ENCODE results near the gene MDGA2.

MDGA2 gene

DNA sequence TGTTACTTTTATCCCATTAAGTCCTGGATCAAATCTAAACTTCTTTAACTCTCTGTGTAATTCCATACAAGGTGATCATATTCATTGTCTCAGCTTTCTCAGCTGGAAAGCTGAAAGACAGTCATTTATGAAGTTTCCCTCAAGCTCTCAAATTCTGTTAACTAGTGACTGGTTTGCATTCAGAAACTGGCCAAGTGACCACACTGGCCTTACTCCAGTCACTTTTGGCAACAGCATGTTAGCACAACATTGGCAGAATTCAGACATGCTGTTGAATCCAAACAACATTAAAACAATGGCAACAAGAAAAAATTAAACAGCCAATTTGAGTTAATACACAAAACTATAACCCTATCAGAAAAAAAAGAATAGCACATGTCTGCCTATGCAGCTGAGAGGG lies 343.3 kb downstream of the MDGA2 start:
- no peak overlapping the region for H2BK15ac ChIP-seq (ENCODE audit: low read depth, poor library complexity, severe bottlenecking)

DNA sequence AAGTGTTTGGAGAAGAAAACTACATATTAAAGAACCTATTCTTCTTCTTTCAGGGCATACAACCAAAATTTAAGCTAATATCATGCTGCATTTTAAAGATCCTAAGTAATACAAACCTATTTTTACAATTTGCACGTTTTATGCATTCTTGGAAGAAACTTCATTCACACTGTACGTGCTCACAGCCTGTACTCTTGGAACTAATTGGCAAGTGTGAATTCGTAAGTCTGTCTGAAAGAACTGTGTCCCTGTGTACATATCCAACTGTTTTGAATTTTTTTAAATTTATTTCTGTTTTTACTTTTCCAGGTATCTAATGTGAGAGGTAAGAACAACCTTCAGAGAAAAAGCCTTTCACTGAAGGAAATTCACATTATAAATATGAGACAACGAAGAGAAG lies 347.0 kb downstream of the MDGA2 start:
- no peak overlapping the region for H3K23ac ChIP-seq (ENCODE audit: low read length in 2 of 2)
- no peaks in the 10 kb centered on the region for H3K27me3 ChIP-seq (ENCODE audit: control insufficient read depth in 1 of 2, insufficient read depth in 1 of 2, low read length in 2 of 2)
- no peak overlapping the region for H3K18ac ChIP-seq (ENCODE audit: low read depth in 1 of 2, low read length in 2 of 2)
- no peak overlapping the region for H2BK15ac ChIP-seq (ENCODE audit: low read depth, poor library complexity, severe bottlenecking)
- no peak overlapping the region for H2BK5ac ChIP-seq (ENCODE audit: low read depth, low read length, poor library complexity, severe bottlenecking)
- H2AFZ ChIP-seq (ENCODE audit: low read depth, low read length), result no peak overlapping the region
- 86% methylated on average over 4 of the region's 4 CpGs for WGBS
- no peak overlapping the region for H3K27ac ChIP-seq (ENCODE audit: low read length, poor library complexity, severe bottlenecking)
- H3K79me1 ChIP-seq (replicated peaks; ENCODE audit: low read length, poor library complexity, severe bottlenecking), result no peaks in the 10 kb centered on the region
- H3K4me2 ChIP-seq (ENCODE audit: low read length, poor library complexity, severe bottlenecking), result no peak overlapping the region
- DNase-seq, result no peak
- no peak overlapping the region for H2BK120ac ChIP-seq (ENCODE audit: low read depth, low read length)
- H3K9ac ChIP-seq (ENCODE audit: low read length), result no peak overlapping the region
- H3K14ac ChIP-seq (ENCODE audit: low read length in 2 of 2), result no peak overlapping the region
- no peaks in the 10 kb centered on the region for H3K36me3 ChIP-seq (ENCODE audit: control insufficient read depth in 1 of 2, insufficient read depth in 2 of 2, low read depth in 1 of 2, low read length in 2 of 2)
- no peak overlapping the region for H4K8ac ChIP-seq (ENCODE audit: low read length)
- H4K91ac ChIP-seq (ENCODE audit: low read length), result no peak overlapping the region
- H2BK12ac ChIP-seq (ENCODE audit: low read length in 2 of 2), result no peak overlapping the region
- no peak overlapping the region for H2AK5ac ChIP-seq (ENCODE audit: low read length, severe bottlenecking)
- no peaks in the 10 kb centered on the region for H3K9me3 ChIP-seq (ENCODE audit: control insufficient read depth, low read length)
- H3K4me1 ChIP-seq (ENCODE audit: control insufficient read depth, insufficient read depth, low read depth, low read length), result no peaks in the 10 kb centered on the region
- H3K4me3 ChIP-seq (ENCODE audit: insufficient read depth in 1 of 2, low read depth in 1 of 2, low read length in 2 of 2), result no peak overlapping the region
- no peak overlapping the region for H3K4ac ChIP-seq (ENCODE audit: low read depth in 1 of 2, low read length in 2 of 2)

More for the DNA sequence above, 343.3 kb downstream of the MDGA2 start:
- Histone ChIP-seq H3K27me3 (ENCODE audit: control insufficient read depth in 1 of 2, insufficient read depth in 1 of 2, low read length in 2 of 2) (no peaks in the 10 kb centered on the region), H3K23ac (ENCODE audit: low read length in 2 of 2) (no peak overlapping the region), H3K27ac (ENCODE audit: low read length, poor library complexity, severe bottlenecking) (no peak overlapping the region), H3K14ac (ENCODE audit: low read length in 2 of 2) (no peak overlapping the region), H3K79me1 (replicated peaks; ENCODE audit: low read length, poor library complexity, severe bottlenecking) (no peaks in the 10 kb centered on the region), H3K9me3 (ENCODE audit: control insufficient read depth, low read length) (no peaks in the 10 kb centered on the region), H4K91ac (ENCODE audit: low read length) (no peak overlapping the region), H3K4me1 (ENCODE audit: control insufficient read depth, insufficient read depth, low read depth, low read length) (no peaks in the 10 kb centered on the region), H3K4me3 (ENCODE audit: insufficient read depth in 1 of 2, low read depth in 1 of 2, low read length in 2 of 2) (no peak overlapping the region), H3K4me2 (ENCODE audit: low read length, poor library complexity, severe bottlenecking) (no peak overlapping the region), H4K8ac (ENCODE audit: low read length) (no peak overlapping the region), H3K36me3 (ENCODE audit: control insufficient read depth in 1 of 2, insufficient read depth in 2 of 2, low read depth in 1 of 2, low read length in 2 of 2) (no peaks in the 10 kb centered on the region), H2BK12ac (ENCODE audit: low read length in 2 of 2) (no peak overlapping the region), H2AFZ (ENCODE audit: low read depth, low read length) (no peak overlapping the region), H3K18ac (ENCODE audit: low read depth in 1 of 2, low read length in 2 of 2) (no peak overlapping the region), H2BK5ac (ENCODE audit: low read depth, low read length, poor library complexity, severe bottlenecking) (no peak overlapping the region), H2AK5ac (ENCODE audit: low read length, severe bottlenecking) (no peak overlapping the region), H2BK120ac (ENCODE audit: low read depth, low read length) (no peak overlapping the region), H3K9ac (ENCODE audit: low read length) (no peak overlapping the region), H3K4ac (ENCODE audit: low read depth in 1 of 2, low read length in 2 of 2) (no peak overlapping the region)
- DNase-seq, result no peak

- Histone ChIP-seq H3K9me3 (ENCODE audit: control insufficient read depth, low read length) (no peaks in the 10 kb centered on the region), H3K18ac (ENCODE audit: low read depth in 1 of 2, low read length in 2 of 2) (no peak overlapping the region), H3K14ac (ENCODE audit: low read length in 2 of 2) (no peak overlapping the region), H2BK15ac (ENCODE audit: low read depth, poor library complexity, severe bottlenecking) (no peak overlapping the region), H3K4me1 (ENCODE audit: control insufficient read depth, insufficient read depth, low read depth, low read length) (no peaks in the 10 kb centered on the region), H3K4ac (ENCODE audit: low read depth in 1 of 2, low read length in 2 of 2) (no peak overlapping the region), H3K27me3 (ENCODE audit: control insufficient read depth in 1 of 2, insufficient read depth in 1 of 2, low read length in 2 of 2) (no peaks in the 10 kb centered on the region), H3K79me1 (replicated peaks; ENCODE audit: low read length, poor library complexity, severe bottlenecking) (no peaks in the 10 kb centered on the region), H4K91ac (ENCODE audit: low read length) (no peak overlapping the region), H2AFZ (ENCODE audit: low read depth, low read length) (no peak overlapping the region), H4K8ac (ENCODE audit: low read length) (no peak overlapping the region), H3K23ac (ENCODE audit: low read length in 2 of 2) (no peak overlapping the region), H2BK5ac (ENCODE audit: low read depth, low read length, poor library complexity, severe bottlenecking) (no peak overlapping the region), H3K4me2 (ENCODE audit: low read length, poor library complexity, severe bottlenecking) (no peak overlapping the region), H3K27ac (ENCODE audit: low read length, poor library complexity, severe bottlenecking) (no peak overlapping the region), H3K4me3 (ENCODE audit: insufficient read depth in 1 of 2, low read depth in 1 of 2, low read length in 2 of 2) (no peak overlapping the region), H2AK5ac (ENCODE audit: low read length, severe bottlenecking) (no peak overlapping the region), H2BK120ac (ENCODE audit: low read depth, low read length) (no peak overlapping the region), H2BK12ac (ENCODE audit: low read length in 2 of 2) (no peak overlapping the region), H3K36me3 (ENCODE audit: control insufficient read depth in 1 of 2, insufficient read depth in 2 of 2, low read depth in 1 of 2, low read length in 2 of 2) (no peaks in the 10 kb centered on the region), H3K9ac (ENCODE audit: low read length) (no peak overlapping the region)
- DNase-seq, result no peak
- 81% methylated on average over 1 of the region's 3 CpGs for WGBS
Observed at GRCh38 chr14:47327336-47327735, 348.1 kb downstream of the MDGA2 start.

DNA sequence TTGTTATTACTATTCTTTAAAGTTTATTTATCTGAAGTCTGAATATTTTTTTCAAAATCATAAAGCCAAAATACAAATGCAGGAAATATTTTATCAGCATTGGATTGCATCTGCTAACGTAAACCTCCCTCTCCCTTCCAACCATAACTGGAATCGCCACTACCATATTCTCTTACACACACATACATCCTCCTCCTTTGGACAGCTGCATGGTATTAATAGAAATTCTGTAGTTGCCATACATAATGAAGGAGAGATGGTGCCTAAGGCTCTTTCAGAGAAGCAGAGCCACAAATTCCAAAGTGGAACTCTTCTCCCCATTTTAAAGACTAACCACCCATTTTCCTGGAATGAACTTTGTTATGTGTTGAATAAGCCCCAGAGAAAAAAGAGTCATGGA lies 352.7 kb downstream of the MDGA2 start:
- Histone ChIP-seq H3K23ac (ENCODE audit: low read length in 2 of 2) (no peak overlapping the region), H3K9me3 (ENCODE audit: control insufficient read depth, low read length) (no peaks in the 10 kb centered on the region), H3K4me2 (ENCODE audit: low read length, poor library complexity, severe bottlenecking) (no peak overlapping the region), H4K8ac (ENCODE audit: low read length) (no peak overlapping the region), H2BK12ac (ENCODE audit: low read length in 2 of 2) (no peak overlapping the region), H3K4ac (ENCODE audit: low read depth in 1 of 2, low read length in 2 of 2) (no peak overlapping the region), H3K27me3 (ENCODE audit: control insufficient read depth in 1 of 2, insufficient read depth in 1 of 2, low read length in 2 of 2) (no peaks in the 10 kb centered on the region), H3K4me1 (ENCODE audit: control insufficient read depth, insufficient read depth, low read depth, low read length) (no peaks in the 10 kb centered on the region), H3K14ac (ENCODE audit: low read length in 2 of 2) (no peak overlapping the region), H2BK5ac (ENCODE audit: low read depth, low read length, poor library complexity, severe bottlenecking) (no peak overlapping the region), H3K4me3 (ENCODE audit: insufficient read depth in 1 of 2, low read depth in 1 of 2, low read length in 2 of 2) (no peak overlapping the region), H2AFZ (ENCODE audit: low read depth, low read length) (no peak overlapping the region), H3K79me1 (replicated peaks; ENCODE audit: low read length, poor library complexity, severe bottlenecking) (no peaks in the 10 kb centered on the region), H2BK120ac (ENCODE audit: low read depth, low read length) (no peak overlapping the region), H4K91ac (ENCODE audit: low read length) (no peak overlapping the region), H3K27ac (ENCODE audit: low read length, poor library complexity, severe bottlenecking) (no peak overlapping the region), H3K9ac (ENCODE audit: low read length) (no peak overlapping the region), H3K36me3 (ENCODE audit: control insufficient read depth in 1 of 2, insufficient read depth in 2 of 2, low read depth in 1 of 2, low read length in 2 of 2) (no peaks in the 10 kb centered on the region), H2AK5ac (ENCODE audit: low read length, severe bottlenecking) (no peak overlapping the region), H3K18ac (ENCODE audit: low read depth in 1 of 2, low read length in 2 of 2) (no peak overlapping the region), H2BK15ac (ENCODE audit: low read depth, poor library complexity, severe bottlenecking) (no peak overlapping the region)
- no CpG with 5 or more reads among the region's 2 CpGs for WGBS
- no peak for DNase-seq
